Peyer's patch (tissue), 4 donors: Measurements from ENCODE around the gene ITM2C.

Experiments
- POLR2A ChIP-seq, 2 donors: fragments of 450-650 bp; IDR thresholded peaks; one replicate each; pipeline ENCODE4 v1.5.1; 2017; ENCODE audit warnings: antibody characterized with exemption in 2 of 2, mild to moderate bottlenecking in 2 of 2, moderate library complexity in 2 of 2
- TF ChIP-seq, protein P1 (sequence below), 6 experiments: fragments of 450-650 bp in 4 of 6; fragments of 200-600 bp in 2 of 6; sonication (generic) in 1 of 6; IDR thresholded peaks; one replicate each; pipeline ENCODE4 v1.5.1; 2017 to 2019; ENCODE audit warnings: antibody characterized with exemption in 6 of 6, mild to moderate bottlenecking in 3 of 6, moderate library complexity in 1 of 6

DNA sequence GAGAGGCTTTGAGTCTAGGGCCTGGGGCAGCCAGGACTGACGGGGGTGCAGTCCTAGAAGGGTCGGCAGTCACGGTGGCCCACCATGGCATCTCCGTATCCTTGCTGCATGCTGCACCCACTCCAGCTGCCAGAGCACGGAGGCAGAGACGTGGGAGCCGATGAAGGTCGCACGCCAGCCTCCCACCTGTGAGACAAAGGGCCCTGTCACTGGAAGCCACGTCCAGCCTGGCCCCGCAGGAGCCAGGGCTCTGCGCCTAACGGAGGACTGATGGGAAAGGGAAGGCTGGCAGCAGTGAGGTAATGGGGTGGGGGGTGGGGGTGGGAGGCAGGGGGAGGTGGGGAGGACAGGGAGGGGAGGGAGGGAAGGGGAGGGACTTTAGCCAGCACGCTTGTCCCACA is 21.9 kb downstream of the ITM2C start:
- TF ChIP-seq, protein P1, sequence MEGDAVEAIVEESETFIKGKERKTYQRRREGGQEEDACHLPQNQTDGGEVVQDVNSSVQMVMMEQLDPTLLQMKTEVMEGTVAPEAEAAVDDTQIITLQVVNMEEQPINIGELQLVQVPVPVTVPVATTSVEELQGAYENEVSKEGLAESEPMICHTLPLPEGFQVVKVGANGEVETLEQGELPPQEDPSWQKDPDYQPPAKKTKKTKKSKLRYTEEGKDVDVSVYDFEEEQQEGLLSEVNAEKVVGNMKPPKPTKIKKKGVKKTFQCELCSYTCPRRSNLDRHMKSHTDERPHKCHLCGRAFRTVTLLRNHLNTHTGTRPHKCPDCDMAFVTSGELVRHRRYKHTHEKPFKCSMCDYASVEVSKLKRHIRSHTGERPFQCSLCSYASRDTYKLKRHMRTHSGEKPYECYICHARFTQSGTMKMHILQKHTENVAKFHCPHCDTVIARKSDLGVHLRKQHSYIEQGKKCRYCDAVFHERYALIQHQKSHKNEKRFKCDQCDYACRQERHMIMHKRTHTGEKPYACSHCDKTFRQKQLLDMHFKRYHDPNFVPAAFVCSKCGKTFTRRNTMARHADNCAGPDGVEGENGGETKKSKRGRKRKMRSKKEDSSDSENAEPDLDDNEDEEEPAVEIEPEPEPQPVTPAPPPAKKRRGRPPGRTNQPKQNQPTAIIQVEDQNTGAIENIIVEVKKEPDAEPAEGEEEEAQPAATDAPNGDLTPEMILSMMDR (IDR thresholded peaks at IDR 0.05) = no peak
- TF ChIP-seq POLR2A (IDR thresholded peaks at IDR 0.05) = no peak
